ENCODE data around the gene FAM107B.

- TF ChIP-seq, protein P1, sequence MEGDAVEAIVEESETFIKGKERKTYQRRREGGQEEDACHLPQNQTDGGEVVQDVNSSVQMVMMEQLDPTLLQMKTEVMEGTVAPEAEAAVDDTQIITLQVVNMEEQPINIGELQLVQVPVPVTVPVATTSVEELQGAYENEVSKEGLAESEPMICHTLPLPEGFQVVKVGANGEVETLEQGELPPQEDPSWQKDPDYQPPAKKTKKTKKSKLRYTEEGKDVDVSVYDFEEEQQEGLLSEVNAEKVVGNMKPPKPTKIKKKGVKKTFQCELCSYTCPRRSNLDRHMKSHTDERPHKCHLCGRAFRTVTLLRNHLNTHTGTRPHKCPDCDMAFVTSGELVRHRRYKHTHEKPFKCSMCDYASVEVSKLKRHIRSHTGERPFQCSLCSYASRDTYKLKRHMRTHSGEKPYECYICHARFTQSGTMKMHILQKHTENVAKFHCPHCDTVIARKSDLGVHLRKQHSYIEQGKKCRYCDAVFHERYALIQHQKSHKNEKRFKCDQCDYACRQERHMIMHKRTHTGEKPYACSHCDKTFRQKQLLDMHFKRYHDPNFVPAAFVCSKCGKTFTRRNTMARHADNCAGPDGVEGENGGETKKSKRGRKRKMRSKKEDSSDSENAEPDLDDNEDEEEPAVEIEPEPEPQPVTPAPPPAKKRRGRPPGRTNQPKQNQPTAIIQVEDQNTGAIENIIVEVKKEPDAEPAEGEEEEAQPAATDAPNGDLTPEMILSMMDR (IDR thresholded peaks at IDR 0.05 in 2 of 3, conservative IDR thresholded peaks at IDR 0.05 in 1 of 3; ENCODE audit: control insufficient read depth in 2 of 3, extremely low read depth in 1 of 3, insufficient read depth in 1 of 3, low read depth in 3 of 3, low read length in 3 of 3), result no peak
- no peak for TF ChIP-seq SPI1 (IDR thresholded peaks at IDR 0.05; ENCODE audit: borderline replicate concordance, insufficient read depth, low read depth, low read length)
- no peak for TF ChIP-seq PBX3 (IDR thresholded peaks at IDR 0.05; ENCODE audit: insufficient replicate concordance, low read depth, low read length)
- no peak for TF ChIP-seq HSF1 (IDR thresholded peaks at IDR 0.05; ENCODE audit: low read depth, low read length)
Measured at GRCh38 chr10:14572811-14573210, 201.9 kb downstream of the FAM107B start.

Measured in GM12878 (cell line).